ENCODE data around the gene RAET1G.
"Not testable (repeated sequence)": the region's sequence is repeated elsewhere in the genome, so short reads cannot be mapped to it uniquely, and the experiment has no call there.

The RAET1G gene

DNA sequence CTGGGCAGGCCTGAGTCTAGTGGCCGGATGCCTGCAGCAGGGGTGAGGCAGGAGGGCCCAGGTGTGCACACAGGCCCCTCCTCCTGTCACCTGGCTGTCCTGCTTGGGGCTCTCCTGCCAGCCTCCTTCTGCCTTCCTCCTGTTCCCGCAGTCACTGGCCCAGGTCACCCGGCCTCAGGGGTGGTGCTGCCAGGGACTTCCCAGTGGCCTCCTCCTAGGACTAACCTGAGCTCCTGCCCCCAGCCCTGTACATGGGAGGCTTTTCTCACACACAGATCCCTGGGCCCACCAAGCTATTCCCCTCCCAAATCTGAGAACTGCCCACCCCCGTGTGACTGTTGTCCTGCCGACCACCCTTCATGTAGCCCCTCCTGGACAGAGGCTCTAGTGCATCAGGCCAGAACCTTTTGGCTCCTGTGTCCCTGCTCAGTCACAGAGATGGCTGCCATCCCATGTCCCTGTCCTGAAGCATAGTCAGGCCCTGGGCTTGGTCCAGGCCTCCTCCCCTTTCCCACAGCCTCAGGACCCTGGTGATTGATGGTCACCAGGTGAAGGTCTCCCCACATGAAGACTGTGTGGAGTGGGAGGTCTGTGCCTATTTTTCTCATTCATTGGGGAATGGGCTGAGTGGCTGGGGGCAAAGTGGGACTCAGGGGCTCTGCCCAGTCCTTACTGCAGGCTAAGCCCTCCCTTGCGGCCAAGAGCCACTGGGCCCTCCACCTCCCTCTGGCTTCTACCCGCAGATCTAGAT, 39.7 kb upstream of the RAET1G start:
- no peaks in the 10 kb centered on the region for H4K20me1 ChIP-seq (ENCODE audit: insufficient read depth)
- peak overlapping the region; percentile 46; the same call in 1 of the 2 replicates for H3K9ac ChIP-seq
- peaks cover 7% of the 10 kb centered on the region for H3K4me1 ChIP-seq (ENCODE audit: low read depth, poor library complexity, severe bottlenecking)
- H3K79me2 ChIP-seq (ENCODE audit: insufficient read depth, low read depth): no peaks in the 10 kb centered on the region
- no peaks in the 10 kb centered on the region for H3K36me3 ChIP-seq (ENCODE audit: insufficient read depth)
- no peak for TF ChIP-seq CTCF (conservative IDR thresholded peaks at IDR 0.05; ENCODE audit: low read depth, low read length)
- peak overlapping the region; percentile 95 for H2AFZ ChIP-seq (ENCODE audit: low read depth)
- H3K4me3 ChIP-seq (IDR thresholded peaks at IDR 0.05; ENCODE audit: insufficient read depth, low read depth, low read length): peak overlapping the region; percentile 59
- H3K4me2 ChIP-seq: peak overlapping the region; percentile 51; the same call in 1 of the 2 replicates
- no peak overlapping the region for H3K27ac ChIP-seq
- peaks cover 1% of the 10 kb centered on the region; the same call in 1 of the 2 replicates for H3K27me3 ChIP-seq (ENCODE audit: insufficient read depth, low read depth)

- Histone ChIP-seq H3K36me3 (ENCODE audit: insufficient read depth) (no peaks in the 10 kb centered on the region), H3K27ac (no peak overlapping the region), H4K20me1 (ENCODE audit: insufficient read depth) (no peaks in the 10 kb centered on the region), H3K4me1 (ENCODE audit: low read depth, poor library complexity, severe bottlenecking) (peaks cover 7% of the 10 kb centered on the region), H2AFZ (ENCODE audit: low read depth) (no peak overlapping the region), H3K79me2 (ENCODE audit: insufficient read depth, low read depth) (no peaks in the 10 kb centered on the region), H3K27me3 (ENCODE audit: insufficient read depth, low read depth) (peaks cover 6% of the 10 kb centered on the region; the same call in 1 of the 2 replicates), H3K4me2 (no peak overlapping the region), H3K9ac (no peak overlapping the region), H3K4me3 (IDR thresholded peaks at IDR 0.05; ENCODE audit: insufficient read depth, low read depth, low read length) (no peak overlapping the region)
- no peak; the same call in 1 of the 2 replicates for TF ChIP-seq CTCF (conservative IDR thresholded peaks at IDR 0.05; ENCODE audit: low read depth, low read length)
Measured at GRCh38 chr6:149961728-149962425, 39.0 kb upstream of the RAET1G start.

GRCh38 chr6:149960488-149960887, 37.6 kb upstream of the RAET1G start:
- Histone ChIP-seq H3K4me1 (ENCODE audit: low read depth, poor library complexity, severe bottlenecking) (peaks cover 7% of the 10 kb centered on the region), H3K27ac (no peak overlapping the region), H3K4me3 (IDR thresholded peaks at IDR 0.05; ENCODE audit: insufficient read depth, low read depth, low read length) (no peak overlapping the region), H3K27me3 (ENCODE audit: insufficient read depth, low read depth) (peaks cover 12% of the 10 kb centered on the region; the same call in 1 of the 2 replicates), H4K20me1 (ENCODE audit: insufficient read depth) (no peaks in the 10 kb centered on the region), H3K36me3 (ENCODE audit: insufficient read depth) (no peaks in the 10 kb centered on the region), H3K79me2 (ENCODE audit: insufficient read depth, low read depth) (no peaks in the 10 kb centered on the region), H3K9ac (no peak overlapping the region), H3K4me2 (no peak overlapping the region), H2AFZ (ENCODE audit: low read depth) (no peak overlapping the region)
- TF ChIP-seq CTCF (conservative IDR thresholded peaks at IDR 0.05; ENCODE audit: low read depth, low read length): no peak

DNA sequence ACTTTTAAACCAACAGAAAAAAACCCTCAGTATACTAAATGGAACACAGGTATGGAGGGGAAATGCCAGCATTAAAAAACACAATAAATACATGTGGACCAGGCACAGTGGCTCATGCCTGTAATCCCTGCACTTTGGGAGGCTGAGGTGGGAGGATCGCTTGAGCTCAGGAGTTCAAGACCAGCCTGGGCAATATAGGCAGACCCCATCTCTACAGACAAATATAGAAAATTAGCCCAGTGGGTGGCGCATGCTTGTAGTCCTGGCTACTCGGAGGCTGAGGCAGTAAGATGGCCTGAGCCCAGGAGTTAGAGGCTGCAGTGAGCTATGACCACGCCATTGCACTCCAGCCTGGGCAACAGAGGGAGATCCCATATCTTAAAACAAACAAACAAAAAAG, 36.9 kb upstream of the RAET1G start:
- H3K4me2 ChIP-seq; H2AFZ ChIP-seq (ENCODE audit: low read depth); H4K20me1 ChIP-seq (ENCODE audit: insufficient read depth); H3K4me3 ChIP-seq (IDR thresholded peaks at IDR 0.05; ENCODE audit: insufficient read depth, low read depth, low read length); H3K4me1 ChIP-seq (ENCODE audit: low read depth, poor library complexity, severe bottlenecking); H3K79me2 ChIP-seq (ENCODE audit: insufficient read depth, low read depth); H3K27ac ChIP-seq; H3K9ac ChIP-seq; H3K36me3 ChIP-seq (ENCODE audit: insufficient read depth): not testable (repeated sequence)
- peaks cover 15% of the 10 kb centered on the region; the same call in 1 of the 2 replicates for H3K27me3 ChIP-seq (ENCODE audit: insufficient read depth, low read depth)

GRCh38 chr6:149958124-149958523, 35.2 kb upstream of the RAET1G start:
- H3K4me1 ChIP-seq (ENCODE audit: low read depth, poor library complexity, severe bottlenecking); H3K4me2 ChIP-seq; H2AFZ ChIP-seq (ENCODE audit: low read depth); H3K27ac ChIP-seq; H3K9ac ChIP-seq; H3K4me3 ChIP-seq (IDR thresholded peaks at IDR 0.05; ENCODE audit: insufficient read depth, low read depth, low read length); H3K36me3 ChIP-seq (ENCODE audit: insufficient read depth); H3K79me2 ChIP-seq (ENCODE audit: insufficient read depth, low read depth); H4K20me1 ChIP-seq (ENCODE audit: insufficient read depth): not testable (repeated sequence)
- peaks cover 23% of the 10 kb centered on the region for H3K27me3 ChIP-seq (ENCODE audit: insufficient read depth, low read depth)

GRCh38 chr6:149955654-149956317, 32.9 kb upstream of the RAET1G start:
- not testable (repeated sequence) for H3K27ac ChIP-seq; H2AFZ ChIP-seq (ENCODE audit: low read depth); H3K4me2 ChIP-seq; H3K9ac ChIP-seq; H3K79me2 ChIP-seq (ENCODE audit: insufficient read depth, low read depth); H3K36me3 ChIP-seq (ENCODE audit: insufficient read depth); H3K4me3 ChIP-seq (IDR thresholded peaks at IDR 0.05; ENCODE audit: insufficient read depth, low read depth, low read length); H4K20me1 ChIP-seq (ENCODE audit: insufficient read depth); H3K4me1 ChIP-seq (ENCODE audit: low read depth, poor library complexity, severe bottlenecking)
- peaks cover 45% of the 10 kb centered on the region for H3K27me3 ChIP-seq (ENCODE audit: insufficient read depth, low read depth)

- not testable (repeated sequence) for H2AFZ ChIP-seq (ENCODE audit: low read depth); H3K4me3 ChIP-seq (IDR thresholded peaks at IDR 0.05; ENCODE audit: insufficient read depth, low read depth, low read length); H3K4me2 ChIP-seq; H3K4me1 ChIP-seq (ENCODE audit: low read depth, poor library complexity, severe bottlenecking); H4K20me1 ChIP-seq (ENCODE audit: insufficient read depth); H3K36me3 ChIP-seq (ENCODE audit: insufficient read depth); H3K79me2 ChIP-seq (ENCODE audit: insufficient read depth, low read depth); H3K27ac ChIP-seq; H3K9ac ChIP-seq
- peaks cover 52% of the 10 kb centered on the region for H3K27me3 ChIP-seq (ENCODE audit: insufficient read depth, low read depth)
Measured at GRCh38 chr6:149954984-149955653, 32.2 kb upstream of the RAET1G start.
